Measurements from ENCODE around the gene THAP4.

The THAP4 gene

GRCh38 chr2:241637018-241637794 is at the start of gene THAP4, which contains the start of gene ATG4B:
Gene THAP4 (minus strand): TSS chr2:241637158. CDS start chr2:241637017, 141 bp downstream.
Gene ATG4B (plus strand): TSS chr2:241637693. CDS start chr2:241637715, 22 bp downstream.
- DNase-seq (ENCODE audit: low read depth), result peak; percentile 80

- DNase-seq (ENCODE audit: low read depth), result no peak
Measured at GRCh38 chr2:241686324-241686649, 49.3 kb upstream of the THAP4 start.

- peak; percentile 98 for DNase-seq (ENCODE audit: low read depth)
Measured at GRCh38 chr2:241680827-241681599, 44.1 kb upstream of the THAP4 start.

GRCh38 chr2:241680044-241680443 is 43.1 kb upstream of the THAP4 start:
- DNase-seq (ENCODE audit: low read depth), result no peak

GRCh38 chr2:241678784-241679540 is 42.0 kb upstream of the THAP4 start:
- no peak for DNase-seq (ENCODE audit: low read depth)

- no peak for DNase-seq (ENCODE audit: low read depth)
Measured at GRCh38 chr2:241678307-241678706, 41.3 kb upstream of the THAP4 start.

GRCh38 chr2:241677392-241677791 is 40.4 kb upstream of the THAP4 start:
- no peak for DNase-seq (ENCODE audit: low read depth)

GRCh38 chr2:241676665-241677064 is 39.7 kb upstream of the THAP4 start:
- no peak for DNase-seq (ENCODE audit: low read depth)

- DNase-seq (ENCODE audit: low read depth), result no peak
Measured at GRCh38 chr2:241675885-241676284, 38.9 kb upstream of the THAP4 start.

- no peak for DNase-seq (ENCODE audit: low read depth)
Measured at GRCh38 chr2:241673797-241674725, 37.1 kb upstream of the THAP4 start.

- no peak for DNase-seq (ENCODE audit: low read depth)
Measured at GRCh38 chr2:241673189-241673663, 36.3 kb upstream of the THAP4 start.

GRCh38 chr2:241672243-241673188 is 35.6 kb upstream of the THAP4 start:
- DNase-seq (ENCODE audit: low read depth), result no peak

- no peak for DNase-seq (ENCODE audit: low read depth)
Measured at GRCh38 chr2:241671457-241672240, 34.7 kb upstream of the THAP4 start.

- no peak for DNase-seq (ENCODE audit: low read depth)
Measured at GRCh38 chr2:241670333-241671110, 33.6 kb upstream of the THAP4 start.

GRCh38 chr2:241668839-241669238 is 31.9 kb upstream of the THAP4 start:
- DNase-seq (ENCODE audit: low read depth), result no peak

GRCh38 chr2:241668354-241668753 is 31.4 kb upstream of the THAP4 start:
- no peak for DNase-seq (ENCODE audit: low read depth)

GRCh38 chr2:241666627-241667400 is 29.9 kb upstream of the THAP4 start:
- DNase-seq (ENCODE audit: low read depth), result peak; percentile 55

All from amniotic epithelial cell (primary cell).